Endothelial cell (in vitro differentiated cells): Measurements from ENCODE around the gene MOK. TPM values are rescaled to one million over a fixed set of nuclear protein-coding genes. Genes with fewer than 3 reads are reported as not detected.
A peak's percentile ranks its signal among the peaks of the same experiment; 100 is the strongest.

Experiments used
- DNase-seq: peaks from one replicate; pipeline ENCODE4 v3.0.0; 2021; ENCODE audit warnings: low spot score
- H3K27ac Mint-ChIP-seq: one replicate; pipeline ENCODE4 v1.8.0; 2021; ENCODE audit warnings: mixed read lengths, inconsistent platforms; ENCODE audit not compliant: unreplicated experiment
- H3K27me3 Mint-ChIP-seq: one replicate; pipeline ENCODE4 v1.8.0; 2021; ENCODE audit warnings: mild to moderate bottlenecking, moderate library complexity, mixed read lengths, inconsistent platforms; ENCODE audit not compliant: unreplicated experiment
- H3K36me3 Mint-ChIP-seq: one replicate; pipeline ENCODE4 v1.8.0; 2021; ENCODE audit warnings: mild to moderate bottlenecking, low read depth, mixed read lengths, inconsistent platforms; ENCODE audit not compliant: unreplicated experiment
- H3K4me1 Mint-ChIP-seq: one replicate; pipeline ENCODE4 v1.8.0; 2021; ENCODE audit warnings: mild to moderate bottlenecking, mixed read lengths, inconsistent platforms; ENCODE audit not compliant: unreplicated experiment
- H3K4me3 Mint-ChIP-seq: one replicate; pipeline ENCODE4 v1.8.0; 2021; ENCODE audit warnings: mild to moderate bottlenecking, mixed read lengths, inconsistent platforms; ENCODE audit not compliant: unreplicated experiment
- H3K9me3 Mint-ChIP-seq: one replicate; pipeline ENCODE4 v1.8.0; 2021; ENCODE audit warnings: mixed read lengths, inconsistent platforms; ENCODE audit not compliant: unreplicated experiment
- CTCF ChIP-seq: fragments of 200-600 bp; sonication (generic); IDR thresholded peaks from one replicate; pipeline ENCODE4 v1.5.0; 2021; ENCODE audit warnings: antibody characterized with exemption; ENCODE audit not compliant: unreplicated experiment
- total RNA-seq: library from RNA; stranded (reverse); fragmentation: NEBNext Ultra II Directional; extraction: Animal tissue kit (Norgen Biotek cat#: 25700); gene quantifications from one replicate; pipeline ENCODE4 v1.2.1, GENCODE V29; 2021; ENCODE audit not compliant: unreplicated experiment

MOK gene
- total RNA-seq, 1 donor from 2014 or later: 5.8 TPM

GRCh38 chr14:102342238-102342637, 37.3 kb upstream of the MOK start:
- no peaks in the 10 kb centered on the region for H3K9me3 Mint-ChIP-seq
- H3K27ac Mint-ChIP-seq: no peak overlapping the region
- DNase-seq: no peak
- H3K4me1 Mint-ChIP-seq: no peaks in the 10 kb centered on the region
- H3K4me3 Mint-ChIP-seq: peak overlapping the region; percentile 53
- peaks cover 2% of the 10 kb centered on the region for H3K27me3 Mint-ChIP-seq
- TF ChIP-seq CTCF: no peak
- peaks cover 36% of the 10 kb centered on the region for H3K36me3 Mint-ChIP-seq

GRCh38 chr14:102341566-102341965, 36.6 kb upstream of the MOK start:
- no peak overlapping the region for H3K27ac Mint-ChIP-seq
- TF ChIP-seq CTCF: no peak
- DNase-seq: no peak
- peaks cover 36% of the 10 kb centered on the region for H3K36me3 Mint-ChIP-seq
- peaks cover 2% of the 10 kb centered on the region for H3K27me3 Mint-ChIP-seq
- no peak overlapping the region for H3K4me3 Mint-ChIP-seq
- H3K9me3 Mint-ChIP-seq: no peaks in the 10 kb centered on the region
- no peaks in the 10 kb centered on the region for H3K4me1 Mint-ChIP-seq

GRCh38 chr14:102338724-102339123, 33.8 kb upstream of the MOK start:
- Mint-ChIP-seq H3K27me3 (peaks cover 2% of the 10 kb centered on the region), H3K27ac (no peak overlapping the region), H3K4me3 (peak overlapping the region; percentile 6), H3K4me1 (peaks cover 7% of the 10 kb centered on the region), H3K9me3 (no peaks in the 10 kb centered on the region), H3K36me3 (peaks cover 34% of the 10 kb centered on the region)
- DNase-seq: no peak
- no peak for TF ChIP-seq CTCF

- Mint-ChIP-seq H3K9me3 (no peaks in the 10 kb centered on the region), H3K36me3 (peaks cover 23% of the 10 kb centered on the region), H3K27ac (no peak overlapping the region), H3K27me3 (peaks cover 3% of the 10 kb centered on the region), H3K4me3 (no peak overlapping the region), H3K4me1 (peaks cover 14% of the 10 kb centered on the region)
- no peak for DNase-seq
- TF ChIP-seq CTCF: no peak
These were observed 30.2 kb upstream of the MOK start for GRCh38 chr14:102335163-102335562.

- H3K4me1 Mint-ChIP-seq: peaks cover 14% of the 10 kb centered on the region
- peak overlapping the region; percentile 34 for H3K4me3 Mint-ChIP-seq
- H3K36me3 Mint-ChIP-seq: peaks cover 23% of the 10 kb centered on the region
These were observed 29.1 kb upstream of the MOK start for GRCh38 chr14:102333795-102334705.

More at GRCh38 chr14:102333795-102334705, 29.1 kb upstream of the MOK start:
- no peak for TF ChIP-seq CTCF
- Mint-ChIP-seq H3K27me3 (peaks cover 3% of the 10 kb centered on the region), H3K9me3 (no peaks in the 10 kb centered on the region), H3K27ac (peak overlapping the region; percentile 91)
- no peak for DNase-seq
